NCI-H510A treated with DMSO at 0.1 percent for 48 hours (cell line): ENCODE results near the gene ATP5F1C.

Source experiments
- DNase-seq: peaks from one replicate; lab custom pipeline; 2025; lab: John Stamatoyannopoulos, UW

Gene ATP5F1C

DNA sequence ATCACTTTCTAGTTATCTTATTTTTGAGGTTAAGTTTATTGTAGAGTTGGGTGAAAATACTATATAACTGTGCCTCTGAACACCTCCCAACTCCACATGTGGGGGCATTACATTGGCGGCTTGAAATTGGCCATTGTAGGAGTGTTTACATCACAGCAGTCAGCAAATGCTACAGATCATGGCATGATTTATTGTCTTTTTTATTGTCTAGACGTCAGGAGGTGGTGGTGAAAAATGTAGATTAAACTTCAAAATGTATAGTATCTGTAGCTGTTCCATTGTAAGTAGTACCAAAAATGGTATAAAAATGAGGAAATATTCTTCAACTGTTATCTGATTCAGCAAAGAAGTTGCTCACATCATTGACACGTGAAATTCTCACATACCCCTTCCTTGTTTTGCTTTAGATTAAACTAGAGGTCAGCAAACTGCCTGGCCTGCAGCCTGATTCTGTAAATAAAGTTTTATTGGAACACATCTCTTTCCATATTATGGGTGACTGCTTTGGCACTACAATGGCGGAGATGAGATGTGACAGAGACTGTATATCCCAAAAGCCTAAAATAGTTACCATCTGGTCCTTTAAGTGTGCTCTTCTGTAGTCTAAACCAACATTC, 65.4 kb downstream of the ATP5F1C start:
- DNase-seq, result no peak

DNA sequence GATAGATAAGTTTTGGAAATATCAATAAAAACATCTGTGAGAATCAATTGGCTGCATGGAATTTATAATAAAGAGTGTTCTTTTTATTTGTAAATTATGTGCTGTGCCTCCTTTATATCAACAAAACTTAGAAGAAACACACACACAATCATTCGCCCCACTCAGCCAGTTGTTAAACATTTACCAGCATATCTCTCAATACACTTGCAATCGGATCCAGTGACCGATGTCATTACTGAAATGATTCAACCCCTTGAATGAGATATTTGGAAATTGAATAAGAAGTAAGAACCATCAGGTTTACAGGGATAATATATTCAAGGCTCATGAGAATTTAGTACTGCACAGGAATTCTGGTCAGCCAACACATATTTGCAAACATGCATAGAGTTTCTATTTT, 65.9 kb downstream of the ATP5F1C start:
- no peak for DNase-seq

DNA sequence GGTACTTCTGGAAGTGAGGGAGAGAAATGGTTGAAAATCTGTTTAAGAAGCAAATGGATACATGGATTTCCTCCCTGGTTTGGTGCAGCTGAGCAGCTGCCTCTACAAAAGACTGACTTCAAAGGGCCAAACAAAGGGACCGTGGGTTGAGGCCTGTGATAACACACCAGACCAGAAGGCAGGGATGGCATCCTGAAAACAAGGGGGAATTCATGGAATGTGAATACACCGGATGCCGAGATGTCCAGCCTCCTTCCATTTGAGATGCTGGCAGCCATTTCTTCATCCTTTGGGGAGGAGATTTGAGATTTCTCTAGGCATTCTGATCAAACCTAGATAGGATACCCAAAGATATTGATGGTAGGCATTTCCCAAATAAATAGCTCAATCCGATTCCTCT, 67.2 kb downstream of the ATP5F1C start:
- DNase-seq, result no peak

DNA sequence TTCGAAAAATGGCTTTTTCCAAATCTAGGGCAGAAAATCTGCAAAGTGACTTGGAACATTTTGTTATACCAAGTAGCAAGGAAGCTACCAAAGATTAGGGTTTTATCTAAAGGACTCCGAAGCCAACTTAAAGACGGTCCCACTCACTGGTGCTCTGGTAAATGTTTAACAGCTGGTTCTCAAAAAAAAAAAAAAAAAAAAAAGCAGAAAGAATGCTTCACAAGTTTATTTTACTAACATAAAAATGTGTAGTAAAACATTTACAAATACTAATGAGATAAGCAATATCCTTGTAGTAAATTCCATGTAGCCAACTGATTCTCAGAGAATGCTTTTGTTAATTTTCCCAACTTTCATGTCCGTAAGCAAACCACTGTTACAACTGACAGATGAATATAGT, 68.7 kb downstream of the ATP5F1C start:
- DNase-seq, result no peak

DNA sequence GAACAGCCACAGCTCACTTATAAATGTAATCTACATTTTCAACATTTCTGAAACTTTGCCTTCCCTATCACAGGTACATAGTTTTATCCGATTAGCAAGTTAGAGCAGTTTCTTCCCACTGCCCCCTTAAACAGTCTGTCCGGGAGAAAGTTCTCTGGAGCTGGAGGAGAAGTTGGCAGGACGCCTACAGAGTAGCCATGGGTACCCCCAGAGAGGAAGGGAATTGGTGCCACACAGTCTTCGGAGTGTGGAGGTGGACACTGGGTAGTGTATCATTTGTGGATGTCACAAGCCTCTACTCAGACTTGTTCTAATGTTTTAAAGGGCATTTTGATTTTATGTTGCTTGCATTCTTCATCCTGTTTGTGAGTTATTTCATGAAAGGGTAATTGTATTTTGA, 69.3 kb downstream of the ATP5F1C start:
- no peak for DNase-seq
